ENCODE data around the gene CD4. TPM values are rescaled to one million over a fixed set of nuclear protein-coding genes. Genes with fewer than 3 reads are reported as not detected.

Gene CD4
- total RNA-seq, 1 experiment from 2014 or later = not detected

DNA sequence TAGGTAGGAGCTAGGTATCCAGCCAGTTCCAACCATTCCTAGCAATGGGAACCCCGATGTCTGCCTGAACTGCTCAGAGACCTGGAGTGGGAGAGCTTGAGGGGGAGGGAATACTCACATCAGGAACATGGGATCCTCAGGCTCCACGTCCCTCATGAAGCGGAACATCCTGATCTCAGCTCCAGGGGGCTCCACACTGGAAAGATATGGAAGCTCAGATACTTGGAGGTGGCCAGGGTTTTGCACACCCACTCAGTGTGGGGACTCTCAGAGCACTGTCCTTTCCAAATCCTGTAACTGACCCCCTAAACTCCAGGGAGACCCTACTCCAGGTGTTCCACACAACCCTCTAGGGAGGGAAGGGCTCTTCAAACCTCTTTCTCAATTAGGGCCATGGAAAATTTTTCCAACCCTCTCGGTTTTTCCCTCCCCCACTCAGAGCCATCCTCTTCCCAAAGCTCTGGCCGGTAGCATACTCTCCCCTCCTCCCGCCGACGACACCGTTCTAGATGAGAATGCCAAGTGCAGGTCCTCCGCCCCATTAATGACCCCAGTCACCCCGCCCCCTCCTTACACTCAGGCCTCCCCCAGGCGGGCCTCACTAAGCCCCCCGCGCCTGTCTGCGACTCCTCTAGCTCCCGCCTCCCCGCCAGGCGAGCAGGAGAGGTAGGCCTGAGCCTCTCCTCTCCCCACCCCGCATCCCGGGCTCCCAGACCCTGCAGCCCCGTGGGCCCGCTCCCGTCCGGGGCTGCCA is 37.0 kb upstream of the CD4 start:
- BruUV-seq (replicated peaks) = no TSS peak
- intact Hi-C loops (cut with micrococcal nuclease; ENCODE audit: unreplicated experiment) = loop anchor here (2.0 kb wide), 2 partner anchors 26 to 82 kb away; no protein-coding TSS in a partner anchor
- TF ChIP-seq CTCF (IDR thresholded peaks at IDR 0.05; ENCODE audit: unreplicated experiment) = no peak
- Mint-ChIP-seq H3K36me3 (ENCODE audit: insufficient read depth, unreplicated experiment) (peaks cover 46% of the 10 kb centered on the region), H3K4me1 (ENCODE audit: low read depth, unreplicated experiment) (peaks cover 7% of the 10 kb centered on the region), H3K27me3 (ENCODE audit: unreplicated experiment) (peaks cover 14% of the 10 kb centered on the region), H3K4me3 (ENCODE audit: low read depth, unreplicated experiment) (peak overlapping the region; percentile 98), H3K27ac (ENCODE audit: unreplicated experiment) (peak overlapping the region; percentile 88), H3K9me3 (ENCODE audit: low read depth, unreplicated experiment) (no peaks in the 10 kb centered on the region)
- CTCF ChIA-PET = interaction anchor here (0.6 to 2.7 kb wide), 8 partner anchors 14 to 139 kb away, joined by 3 to 24 read pairs (median 4); partner anchors contain the start of genes CDCA3, COPS7A, PTMS and USP5
- no peak for DNase-seq

DNA sequence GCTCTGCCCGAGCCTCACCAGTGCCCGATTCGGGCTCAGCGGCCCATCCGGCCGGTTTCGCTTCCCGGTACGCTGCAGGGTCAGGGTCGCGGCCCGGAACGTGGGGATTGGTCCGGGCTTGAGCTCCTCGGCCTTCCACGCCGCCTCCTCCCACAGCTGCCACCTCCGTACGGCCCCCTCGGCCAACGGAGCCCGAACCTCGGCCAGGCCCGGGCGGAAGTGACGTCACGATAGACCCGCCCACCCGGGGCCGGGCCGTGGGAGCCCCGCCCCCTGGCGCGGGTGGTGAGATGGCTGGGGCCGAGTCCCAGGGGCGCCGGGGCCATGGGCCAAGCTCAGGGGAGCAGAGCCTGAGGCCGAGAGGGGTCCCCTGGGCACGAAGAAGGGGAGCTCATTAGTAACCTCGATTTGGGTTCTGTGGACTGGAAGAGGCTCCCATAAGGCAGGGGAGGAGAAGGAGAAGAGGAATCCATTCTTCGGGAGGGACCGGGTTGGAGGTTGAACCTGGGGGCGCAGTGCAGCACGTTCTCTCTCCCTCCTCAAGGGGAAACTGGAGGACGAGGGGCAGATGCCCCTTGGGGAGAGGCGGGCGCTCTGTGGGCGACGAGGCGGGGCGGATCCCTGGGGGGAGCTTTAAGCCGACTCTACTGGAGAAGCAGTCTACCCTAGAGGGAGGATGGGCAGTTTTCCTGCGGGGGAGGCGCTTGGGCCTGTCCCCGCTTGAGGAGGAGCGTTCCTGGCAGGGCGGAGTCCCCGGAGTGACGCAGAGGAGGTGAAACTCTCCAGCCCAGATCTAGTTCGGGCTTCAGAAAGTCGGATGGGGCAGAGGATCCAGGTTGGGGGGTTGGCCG is 36.2 kb upstream of the CD4 start, which contains the start of gene MLF2:
Gene MLF2, minus strand, starts transcription at position 221 of the 851 bp plus-strand sequence. CDS start 807 bp downstream, outside the sequence.
- Mint-ChIP-seq H3K4me1 (ENCODE audit: low read depth, unreplicated experiment) (peaks cover 7% of the 10 kb centered on the region), H3K27ac (ENCODE audit: unreplicated experiment) (peak within 1 kb of the TSS; percentile 88), H3K36me3 (ENCODE audit: insufficient read depth, unreplicated experiment) (peaks cover 40% of the 10 kb centered on the region), H3K9me3 (ENCODE audit: low read depth, unreplicated experiment) (no peaks in the 10 kb centered on the region), H3K4me3 (ENCODE audit: low read depth, unreplicated experiment) (peak within 1 kb of the TSS; percentile 98), H3K27me3 (ENCODE audit: unreplicated experiment) (peaks cover 22% of the 10 kb centered on the region)
- DNase-seq = peak; percentile 98
- BruUV-seq (replicated peaks) = TSS peak; percentile 86
- CTCF ChIA-PET = interaction anchor here (0.5 to 2.7 kb wide), 11 partner anchors 13 to 138 kb away, joined by 3 to 24 read pairs (median 4); partner anchors contain the start of genes CDCA3, COPS7A, GPR162 and PTMS
- intact Hi-C loops (cut with micrococcal nuclease; ENCODE audit: unreplicated experiment) = loop anchor here (2.0 kb wide), 2 partner anchors 26 to 82 kb away; no protein-coding TSS in a partner anchor
- peak; percentile 90 for TF ChIP-seq CTCF (IDR thresholded peaks at IDR 0.05; ENCODE audit: unreplicated experiment)

DNA sequence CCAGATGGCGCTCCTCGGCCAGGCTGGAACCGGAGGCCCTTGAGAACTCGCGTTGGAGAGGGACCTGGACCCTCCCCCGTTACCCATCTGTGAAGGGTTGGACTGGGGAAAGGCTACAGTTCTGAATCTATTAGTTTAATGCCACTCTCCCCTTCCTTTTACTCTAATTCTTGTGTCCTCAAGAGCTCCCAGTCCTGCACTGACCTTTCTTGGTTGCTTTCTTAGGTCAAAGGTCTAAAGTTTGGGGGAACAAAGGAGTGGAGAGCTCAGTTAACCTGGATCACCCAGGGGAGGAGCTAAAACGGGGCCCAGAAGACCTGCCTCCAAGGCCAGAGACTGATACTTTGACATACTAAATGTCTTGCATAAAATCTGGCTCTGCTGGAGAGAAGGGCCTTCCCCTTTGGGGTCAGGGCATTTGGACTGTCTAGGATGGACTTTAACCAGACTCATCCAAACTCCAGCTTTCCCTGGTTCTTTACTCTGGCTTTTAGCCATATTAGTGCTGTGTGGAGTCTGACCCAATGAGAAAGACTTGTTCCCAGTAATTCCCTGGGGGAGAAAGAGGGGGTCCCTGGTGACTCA is 35.5 kb upstream of the CD4 start:
- Mint-ChIP-seq H3K27me3 (ENCODE audit: unreplicated experiment) (peaks cover 29% of the 10 kb centered on the region), H3K36me3 (ENCODE audit: insufficient read depth, unreplicated experiment) (peaks cover 35% of the 10 kb centered on the region), H3K4me3 (ENCODE audit: low read depth, unreplicated experiment) (peak overlapping the region; percentile 98), H3K9me3 (ENCODE audit: low read depth, unreplicated experiment) (no peaks in the 10 kb centered on the region), H3K27ac (ENCODE audit: unreplicated experiment) (peak overlapping the region; percentile 88), H3K4me1 (ENCODE audit: low read depth, unreplicated experiment) (peaks cover 7% of the 10 kb centered on the region)
- TF ChIP-seq CTCF (IDR thresholded peaks at IDR 0.05; ENCODE audit: unreplicated experiment) = no peak
- DNase-seq = no peak
- CTCF ChIA-PET = interaction anchor here (0.9 to 2.7 kb wide), 8 partner anchors 13 to 98 kb away, joined by 4 to 24 read pairs (median 6); partner anchors contain the start of genes CDCA3, COPS7A, PTMS and USP5
- intact Hi-C loops (cut with micrococcal nuclease; ENCODE audit: unreplicated experiment) = loop anchor here (2.0 kb wide), 2 partner anchors 25 to 81 kb away; no protein-coding TSS in a partner anchor
- no TSS peak for BruUV-seq (replicated peaks)

- H3K27me3 Mint-ChIP-seq (ENCODE audit: unreplicated experiment) = peaks cover 34% of the 10 kb centered on the region
- CTCF ChIA-PET = interaction anchor here (1.5 to 2.7 kb wide), 3 partner anchors 12 to 71 kb away, joined by 5 to 24 read pairs (median 7); partner anchors contain the start of gene PTMS
- no peaks in the 10 kb centered on the region for H3K9me3 Mint-ChIP-seq (ENCODE audit: low read depth, unreplicated experiment)
- peaks cover 29% of the 10 kb centered on the region for H3K36me3 Mint-ChIP-seq (ENCODE audit: insufficient read depth, unreplicated experiment)
- no peak for DNase-seq
- BruUV-seq (replicated peaks) = no TSS peak
- no peak overlapping the region for H3K27ac Mint-ChIP-seq (ENCODE audit: unreplicated experiment)
- peaks cover 7% of the 10 kb centered on the region for H3K4me1 Mint-ChIP-seq (ENCODE audit: low read depth, unreplicated experiment)
- intact Hi-C loops (cut with micrococcal nuclease; ENCODE audit: unreplicated experiment) = no loop called here
- no peak for TF ChIP-seq CTCF (IDR thresholded peaks at IDR 0.05; ENCODE audit: unreplicated experiment)
- no peak overlapping the region for H3K4me3 Mint-ChIP-seq (ENCODE audit: low read depth, unreplicated experiment)
Observed at GRCh38 chr12:6754411-6754810, 34.9 kb upstream of the CD4 start.

All from Calu3 (cell line).